Endothelial cell of umbilical vein (primary cell): Measurements from ENCODE around the gene AGPS. TPM values are rescaled to one million over a fixed set of nuclear protein-coding genes. Genes with fewer than 3 reads are reported as not detected.

ENCODE experiments used
- BruUV-seq: library from RNA; stranded (reverse); fragments of 400-500 nt; replicated peaks from 2 replicates; lab custom pipeline; 2021; lab: Mats Ljungman, UMichigan
- CTCF ChIA-PET: fragments of 300-600, 350-600 bp; sonication (Branson Sonifier 250); formaldehyde crosslinking; loops from one replicate; lab custom pipeline; 2021; ENCODE audit warnings: antibody characterized with exemption, inconsistent platforms; lab: Charles Lee
- POLR2A ChIA-PET: fragments of 300-600, 350-600 bp; sonication (Branson Sonifier 250); formaldehyde crosslinking; loops from one replicate; lab custom pipeline; 2021; ENCODE audit warnings: antibody characterized with exemption, inconsistent platforms; lab: Charles Lee
- DNase-seq: peaks from one replicate; pipeline ENCODE4 v3.0.0-alpha.2; 2011; ENCODE audit warnings: low read depth, low spot score
- FAIRE-seq: peaks from 2 replicates; lab custom pipeline; 2011; peaks lifted over from hg19 to GRCh38; lab: Jason Lieb, UNC
- H2AFZ ChIP-seq: 2 replicates; pipeline ENCODE4 v1.6.0; 2012; ENCODE audit warnings: low read depth, low read length, control low read depth, inconsistent platforms
- H3K27ac ChIP-seq: 2 replicates; pipeline ENCODE4 v1.5.1; 2011; ENCODE audit warnings: low read depth, mild to moderate bottlenecking, control low read depth, low read length, moderate library complexity; ENCODE audit not compliant: insufficient read depth
- H3K27me3 ChIP-seq, 2 experiments: 2 replicates each; pipeline versions ENCODE4 v1.6.0 to v1.6.1; 2011; ENCODE audit warnings: low read length in 2 of 2, mixed read lengths in 1 of 2; ENCODE audit not compliant: control insufficient read depth in 2 of 2, insufficient read depth in 2 of 2
- H3K36me3 ChIP-seq, 2 experiments: 2 replicates in 1 of 2; 3 replicates in 1 of 2; pipeline ENCODE4 v1.5.1; 2011; ENCODE audit warnings: low read length in 2 of 2, mild to moderate bottlenecking in 1 of 2, moderate library complexity in 1 of 2; ENCODE audit not compliant: control insufficient read depth in 2 of 2, insufficient read depth in 2 of 2; ENCODE audit errors: extremely low read depth in 1 of 2
- H3K4me1 ChIP-seq: 3 replicates; pipeline ENCODE4 v1.5.1; 2011; ENCODE audit warnings: mild to moderate bottlenecking, low read length; ENCODE audit not compliant: control insufficient read depth, insufficient read depth; ENCODE audit errors: extremely low read depth
- H3K4me2 ChIP-seq: 2 replicates; pipeline ENCODE4 v1.6.1; 2011; ENCODE audit warnings: low read length, control low read depth, mixed read lengths; ENCODE audit not compliant: insufficient read depth
- H3K4me3 ChIP-seq, 3 experiments: fragments of 200-600 bp in 1 of 3; sonication (generic), shearing (Covaris generic) in 1 of 3; replicated peaks in 1 of 3; 2 replicates each; pipeline ENCODE4 v1.5.1; 2011 to 2016; ENCODE audit warnings: control low read depth in 3 of 3, low read length in 3 of 3, mild to moderate bottlenecking in 2 of 3, inconsistent platforms in 1 of 3, low read depth in 1 of 3, moderate library complexity in 1 of 3; ENCODE audit not compliant: insufficient read depth in 1 of 3
- H3K79me2 ChIP-seq: 2 replicates; pipeline ENCODE4 v1.6.0; 2012; ENCODE audit warnings: low read length, inconsistent platforms; ENCODE audit not compliant: control insufficient read depth, insufficient read depth
- H3K9ac ChIP-seq: replicated peaks from 2 replicates; pipeline ENCODE3; 2011; ENCODE audit warnings: low read length, control low read depth; ENCODE audit not compliant: insufficient read depth; ENCODE audit errors: extremely low read depth
- H3K9me1 ChIP-seq: replicated peaks from 3 replicates; pipeline ENCODE4 v1.6.0; 2011; ENCODE audit warnings: mild to moderate bottlenecking, low read length; ENCODE audit not compliant: control insufficient read depth, insufficient read depth; ENCODE audit errors: extremely low read depth
- H3K9me3 ChIP-seq: replicated peaks from 2 replicates; pipeline ENCODE4 v1.5.1; 2012; ENCODE audit warnings: low read length, inconsistent platforms; ENCODE audit not compliant: control insufficient read depth, insufficient read depth
- H4K20me1 ChIP-seq: replicated peaks from 2 replicates; pipeline ENCODE3; 2011; ENCODE audit warnings: mild to moderate bottlenecking, low read length; ENCODE audit not compliant: control insufficient read depth, insufficient read depth; ENCODE audit errors: extremely low read depth
- EZH2 ChIP-seq: IDR thresholded peaks from 2 replicates; pipeline ENCODE4 v1.6.1; 2012; ENCODE audit warnings: borderline replicate concordance, low read depth, mild to moderate bottlenecking, moderate library complexity, low read length, inconsistent platforms; ENCODE audit not compliant: severe bottlenecking
- FOS ChIP-seq: IDR thresholded peaks from 2 replicates; pipeline ENCODE4 v1.6.1; 2011; ENCODE audit warnings: mild to moderate bottlenecking, low read length, moderate library complexity, borderline replicate concordance; ENCODE audit not compliant: insufficient read depth
- GATA2 ChIP-seq: IDR thresholded peaks from 2 replicates; pipeline ENCODE4 v1.7.0; 2011; ENCODE audit warnings: low read depth, mild to moderate bottlenecking, moderate library complexity, mixed read lengths, low read length; ENCODE audit not compliant: insufficient read length, insufficient read depth
- JUN ChIP-seq: IDR thresholded peaks from 2 replicates; pipeline ENCODE4 v1.6.1; 2011; ENCODE audit warnings: borderline replicate concordance, low read depth; ENCODE audit not compliant: insufficient read length, insufficient read depth
- MYC ChIP-seq: IDR thresholded peaks from one replicate; pipeline ENCODE4 v1.6.1; 2011; ENCODE audit warnings: mild to moderate bottlenecking, low read depth, low read length
- POLR2A ChIP-seq: IDR thresholded peaks from 2 replicates; pipeline ENCODE4 v1.6.1; 2012; ENCODE audit warnings: low read depth, mild to moderate bottlenecking, control low read depth, low read length
- POLR2AphosphoS5 ChIP-seq: IDR thresholded peaks from 2 replicates; pipeline ENCODE4 v1.6.1; 2012; ENCODE audit warnings: low read depth, mild to moderate bottlenecking, control low read depth, low read length, moderate library complexity; ENCODE audit not compliant: insufficient read depth
- dilution Hi-C: fragments of 300-500 bp; cut with MboI; formaldehyde crosslinking; loops from one replicate; pipeline ENCODE4 v1.15.0; 2019; ENCODE audit warnings: low sequenced_read_pairs; ENCODE audit not compliant: extremely low pct_ligation_motif_present
- intact Hi-C: fragments of 100-400 bp; cut with micrococcal nuclease; formaldehyde crosslinking; loops from one replicate; pipeline ENCODE4 v1.10.0; 2022
- polyA plus RNA-seq, 4 experiments: library from polyadenylated mRNA; depleted of rRNA in 3 of 4; stranded (reverse) in 3 of 4; unstranded in 1 of 4; fragments of >200 nt; gene quantifications; 2 replicates each; pipeline versions ENCODE4 v1.2.1 to v1.2.3, GENCODE V29; 2011 to 2012; ENCODE audit warnings: missing spikeins in 1 of 4
- total RNA-seq: library from RNA; stranded (reverse); gene quantifications from 2 replicates; pipeline ENCODE4 v1.2.3, GENCODE V29; 2021
- TF ChIP-seq, protein P1 (sequence below): IDR thresholded peaks from 2 replicates; pipeline ENCODE4 v1.6.1; 2011; ENCODE audit not compliant: insufficient read depth, insufficient read length
- TF ChIP-seq, protein P2 (sequence below), 2 donors: IDR thresholded peaks; 1 replicate in 1 of 2; 2 replicates in 1 of 2; pipeline ENCODE4 v1.5.1; 2011; ENCODE audit warnings: low read length in 2 of 2, mild to moderate bottlenecking in 2 of 2, moderate library complexity in 2 of 2, control low read depth in 1 of 2, inconsistent platforms in 1 of 2, low read depth in 1 of 2; ENCODE audit not compliant: insufficient read depth in 1 of 2; ENCODE audit errors: extremely low read depth in 1 of 2

The AGPS gene
- total and polyA plus RNA-seq, 2 donors (not counting 3 experiments of a cell fraction or from before 2014, with no cell fraction given): 10.1 to 96.5 TPM

DNA sequence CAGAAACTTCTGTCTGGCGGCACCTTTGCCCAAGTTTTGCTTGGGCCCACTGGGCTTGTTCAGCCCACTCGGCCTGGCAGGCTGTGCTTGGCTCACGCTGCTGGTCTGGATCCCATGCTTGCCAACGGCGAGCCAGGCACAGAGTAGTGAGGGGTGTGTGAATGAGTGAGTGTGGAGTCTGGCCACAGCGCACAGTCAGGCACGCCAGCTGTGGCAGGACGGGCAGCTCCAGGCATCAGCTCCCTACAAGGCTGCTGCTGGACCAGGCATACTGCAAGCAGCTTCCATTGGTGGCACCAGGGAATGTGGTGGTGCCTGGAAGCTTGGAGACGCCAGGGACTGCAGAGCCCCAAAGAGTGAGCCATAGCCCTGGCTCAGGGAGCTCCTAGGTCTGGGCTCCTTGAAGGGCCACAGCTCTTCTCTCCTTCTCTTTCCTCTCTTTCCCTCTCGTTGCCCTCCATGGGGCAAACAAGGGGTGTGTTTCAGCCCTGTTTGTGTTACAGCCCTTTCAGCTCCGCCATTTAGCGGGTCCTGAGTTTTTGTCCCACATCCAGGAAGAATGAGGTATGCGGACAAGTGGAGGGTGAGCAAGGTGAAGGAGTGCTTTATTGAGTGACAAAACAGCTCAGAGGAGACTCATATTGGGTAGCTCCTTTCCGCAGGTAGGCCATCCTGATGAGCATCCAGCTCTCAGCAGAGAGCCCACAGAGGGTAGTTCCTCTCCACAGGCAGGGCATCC is 73.0 kb downstream of the AGPS start:
- no peak overlapping the region for H2AFZ ChIP-seq
- TF ChIP-seq POLR2AphosphoS5 (no peak), FOS (no peak), JUN (no peak), POLR2A (no peak), MYC (no peak), EZH2 (no peak), GATA2 (no peak)
- TF ChIP-seq, protein P1, sequence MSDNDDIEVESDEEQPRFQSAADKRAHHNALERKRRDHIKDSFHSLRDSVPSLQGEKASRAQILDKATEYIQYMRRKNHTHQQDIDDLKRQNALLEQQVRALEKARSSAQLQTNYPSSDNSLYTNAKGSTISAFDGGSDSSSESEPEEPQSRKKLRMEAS: no peak
- TF ChIP-seq, protein P2, sequence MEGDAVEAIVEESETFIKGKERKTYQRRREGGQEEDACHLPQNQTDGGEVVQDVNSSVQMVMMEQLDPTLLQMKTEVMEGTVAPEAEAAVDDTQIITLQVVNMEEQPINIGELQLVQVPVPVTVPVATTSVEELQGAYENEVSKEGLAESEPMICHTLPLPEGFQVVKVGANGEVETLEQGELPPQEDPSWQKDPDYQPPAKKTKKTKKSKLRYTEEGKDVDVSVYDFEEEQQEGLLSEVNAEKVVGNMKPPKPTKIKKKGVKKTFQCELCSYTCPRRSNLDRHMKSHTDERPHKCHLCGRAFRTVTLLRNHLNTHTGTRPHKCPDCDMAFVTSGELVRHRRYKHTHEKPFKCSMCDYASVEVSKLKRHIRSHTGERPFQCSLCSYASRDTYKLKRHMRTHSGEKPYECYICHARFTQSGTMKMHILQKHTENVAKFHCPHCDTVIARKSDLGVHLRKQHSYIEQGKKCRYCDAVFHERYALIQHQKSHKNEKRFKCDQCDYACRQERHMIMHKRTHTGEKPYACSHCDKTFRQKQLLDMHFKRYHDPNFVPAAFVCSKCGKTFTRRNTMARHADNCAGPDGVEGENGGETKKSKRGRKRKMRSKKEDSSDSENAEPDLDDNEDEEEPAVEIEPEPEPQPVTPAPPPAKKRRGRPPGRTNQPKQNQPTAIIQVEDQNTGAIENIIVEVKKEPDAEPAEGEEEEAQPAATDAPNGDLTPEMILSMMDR (IDR thresholded peaks at IDR 0.05; ENCODE audit: extremely low read depth in 1 of 2, insufficient read depth in 1 of 2, low read depth in 1 of 2, low read length in 2 of 2): no peak
- no peaks in the 10 kb centered on the region for H3K27me3 ChIP-seq
- no peaks in the 10 kb centered on the region for H3K9me1 ChIP-seq
- ChIA-PET CTCF (interaction anchor here (1.0 to 2.4 kb wide), 2 partner anchors 11 to 139 kb away, joined by 3 to 8 read pairs; no protein-coding TSS in a partner anchor), POLR2A (interaction anchor here (0.5 kb wide), 1 partner anchor 72 kb away, joined by 5 read pairs; no protein-coding TSS in a partner anchor)
- DNase-seq (no peak), FAIRE-seq (no peak)
- peaks cover 8 to 13% of the 10 kb centered on the region in 2 experiments for H3K36me3 ChIP-seq
- H3K4me1 ChIP-seq: peaks cover 15% of the 10 kb centered on the region
- no peak overlapping the region for H3K9ac ChIP-seq
- dilution Hi-C loops (no loop called here), intact Hi-C loops (loop anchor here (5.0 kb wide), 1 partner anchor 128 kb away; no protein-coding TSS in a partner anchor)
- no peaks in the 10 kb centered on the region for H3K9me3 ChIP-seq
- peaks cover 13% of the 10 kb centered on the region for H3K79me2 ChIP-seq
- H3K4me3 ChIP-seq: no peak overlapping the region
- no TSS peak for BruUV-seq
- H3K4me2 ChIP-seq: no peak overlapping the region
- H3K27ac ChIP-seq: no peak overlapping the region
- peaks cover 3% of the 10 kb centered on the region for H4K20me1 ChIP-seq
